ENCODE results near the gene CTNNBIP1.

The CTNNBIP1 gene

DNA sequence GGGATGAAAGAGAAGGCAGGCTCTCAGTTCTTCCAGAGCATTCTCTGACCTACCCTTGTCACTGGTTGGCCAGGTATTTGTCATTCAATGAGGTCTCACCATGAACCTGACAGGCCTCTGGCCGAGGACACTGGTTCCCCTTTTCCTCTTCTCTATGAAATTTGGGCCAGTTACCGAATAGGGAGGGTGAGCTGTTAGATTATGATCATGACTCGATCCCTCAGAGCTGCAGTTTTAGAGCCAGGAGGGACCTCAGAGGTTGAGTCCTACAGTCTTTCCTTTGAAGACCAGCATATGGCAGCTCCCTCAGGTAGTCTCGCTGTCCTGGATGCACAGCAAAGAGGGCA, 56.8 kb downstream of the CTNNBIP1 start:
- no peak for DNase-seq (ENCODE audit: low read depth)

DNA sequence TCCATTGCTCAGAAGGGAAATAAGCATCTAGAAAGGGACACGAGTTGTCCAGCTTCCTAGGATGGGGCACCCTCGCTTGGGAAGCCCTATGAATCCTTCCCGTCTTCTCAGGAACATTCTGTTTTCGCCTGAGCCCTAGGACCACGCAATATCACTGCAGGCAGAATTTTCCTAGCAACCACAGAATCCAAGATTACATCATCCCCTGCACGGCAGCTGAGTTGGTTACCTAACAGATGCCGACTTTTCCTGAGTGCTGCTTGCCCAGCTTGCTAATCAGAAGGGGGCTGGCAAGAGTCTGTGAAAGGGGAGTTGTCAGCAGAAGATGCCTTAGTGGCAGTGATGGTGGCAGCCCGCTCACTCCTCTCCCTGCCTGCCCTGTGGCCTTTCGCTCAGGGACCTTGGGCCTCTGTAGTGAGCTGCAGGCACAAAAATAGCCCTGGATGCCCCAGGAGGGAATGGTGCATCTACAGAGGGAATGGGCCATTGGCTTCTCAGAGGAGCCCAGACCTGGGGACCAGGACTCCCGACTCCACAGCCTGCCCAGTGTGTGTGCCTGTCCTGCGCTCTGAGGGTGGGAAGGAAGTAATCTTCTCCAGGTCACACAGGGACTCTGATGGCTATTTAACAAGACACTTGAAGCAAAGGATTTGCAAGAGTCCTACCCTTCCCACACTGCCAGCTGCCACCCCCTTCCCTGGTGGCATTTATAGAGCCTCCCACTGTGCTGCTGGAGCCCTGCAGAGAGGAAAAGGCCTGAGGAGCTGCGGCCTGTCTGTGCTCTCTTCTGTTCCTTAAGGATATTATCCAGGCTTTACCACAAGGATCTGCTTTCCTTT, 57.4 kb downstream of the CTNNBIP1 start:
- no peak for DNase-seq (ENCODE audit: low read depth)

DNA sequence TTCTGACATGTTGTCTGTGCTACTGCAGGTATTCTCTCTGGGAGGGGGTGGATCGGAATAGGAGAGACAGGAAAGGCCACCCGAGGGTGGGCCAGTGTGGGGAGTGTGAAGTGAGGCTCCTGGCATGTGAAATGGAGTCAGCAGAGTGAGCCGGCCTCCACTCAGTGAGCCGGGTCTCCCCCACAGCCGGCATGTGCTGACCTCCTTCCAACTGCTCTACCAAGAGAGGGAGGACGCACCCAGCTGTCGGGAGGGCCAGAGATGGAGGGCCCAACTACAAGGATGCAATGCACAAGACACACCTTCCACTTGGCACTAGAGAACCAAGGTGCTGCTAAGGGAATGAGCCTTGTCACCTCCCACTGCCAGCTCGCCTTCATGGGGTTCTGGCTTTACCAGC, 58.1 kb downstream of the CTNNBIP1 start:
- no peak for DNase-seq (ENCODE audit: low read depth)

DNA sequence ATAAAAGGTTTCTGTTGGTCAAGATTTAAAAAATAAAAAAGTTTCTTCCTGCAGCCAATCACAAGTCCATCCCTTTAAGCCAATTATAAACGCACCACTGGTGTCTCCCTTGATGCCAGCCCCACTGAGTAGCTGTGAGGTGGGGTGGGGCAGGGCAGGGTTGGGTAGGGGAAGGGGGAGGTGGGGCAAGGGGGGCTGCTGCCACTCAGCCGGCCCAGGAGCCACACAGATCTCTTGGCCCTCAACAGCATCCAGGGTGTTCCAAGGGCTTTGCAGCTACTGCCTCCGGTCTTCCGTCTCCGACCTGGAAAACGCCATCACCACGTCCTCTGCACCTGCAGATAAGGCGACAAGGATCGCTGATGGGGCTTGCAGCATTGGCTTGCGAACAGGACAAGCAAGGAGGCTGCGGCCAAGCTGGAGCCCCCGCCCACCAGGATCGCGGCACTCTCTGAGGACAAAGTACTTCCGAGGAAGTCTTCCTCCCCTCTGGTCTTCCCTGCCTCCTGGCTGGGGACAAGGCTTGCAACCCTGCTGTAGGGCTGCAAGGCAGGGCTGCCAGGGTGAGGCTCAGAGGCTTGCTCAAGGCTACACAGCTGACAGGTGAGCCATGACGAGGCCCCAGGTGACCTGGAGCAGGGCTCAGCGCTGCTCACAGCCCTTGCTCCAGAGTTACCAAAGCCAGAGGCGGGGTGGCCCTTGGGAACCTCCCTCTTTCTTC, 59.5 kb downstream of the CTNNBIP1 start:
- no peak for DNase-seq (ENCODE audit: low read depth)

DNA sequence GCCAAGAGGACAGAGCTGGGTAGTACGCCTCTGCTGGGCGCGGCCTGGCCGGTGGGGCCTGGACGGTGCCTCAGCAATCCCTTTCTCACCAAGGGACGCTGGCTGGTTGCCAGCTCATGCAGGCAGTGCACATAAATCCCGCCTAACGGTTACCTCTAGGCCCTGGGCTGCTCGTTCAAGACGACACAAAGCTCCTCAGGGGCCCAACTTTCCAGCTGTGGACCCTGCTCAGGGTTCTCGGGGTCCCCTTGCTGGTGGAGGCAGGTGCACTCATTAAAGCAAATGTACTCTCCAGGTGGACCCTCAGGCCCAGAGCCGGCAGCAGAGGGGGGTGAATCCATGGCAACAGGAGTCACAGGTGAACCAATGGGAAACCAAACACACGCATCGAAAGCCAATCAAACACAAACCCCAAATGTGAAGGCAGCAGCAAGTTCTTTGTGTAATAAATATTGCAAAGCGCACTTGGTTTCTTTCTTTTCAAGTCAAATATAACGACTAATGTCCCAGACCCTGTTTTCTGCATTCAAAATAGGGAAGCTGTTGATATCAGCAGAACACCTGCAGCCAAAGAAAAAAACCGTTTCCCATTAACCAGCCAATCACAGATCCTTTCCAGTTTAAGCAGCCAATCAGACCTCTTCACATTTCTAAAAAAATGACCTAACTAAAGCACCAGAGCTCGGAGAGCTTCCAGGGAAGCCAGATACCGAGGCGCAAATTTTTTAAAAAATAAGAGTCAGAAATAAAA, 60.2 kb downstream of the CTNNBIP1 start:
- no peak for DNase-seq (ENCODE audit: low read depth)

DNA sequence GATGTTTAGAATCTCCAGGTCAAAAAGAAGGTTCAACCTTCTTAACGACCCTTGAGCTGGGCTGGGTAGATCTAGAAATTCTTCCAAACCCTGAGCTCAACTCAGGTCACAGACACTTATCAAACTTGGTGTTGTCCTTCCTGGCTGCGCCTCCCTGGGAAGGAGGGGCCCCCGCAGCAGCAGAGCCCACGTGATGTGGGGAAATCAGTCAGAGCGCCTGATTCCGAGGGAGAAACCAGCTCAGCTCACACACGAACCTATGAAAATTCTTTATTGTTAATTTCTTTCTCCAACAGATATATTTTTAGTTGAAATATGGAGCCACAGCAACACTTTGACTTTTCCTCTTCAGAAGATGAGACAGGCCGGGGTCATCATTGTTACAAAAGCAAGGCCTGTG, 62.0 kb downstream of the CTNNBIP1 start:
- DNase-seq (ENCODE audit: low read depth), result no peak

DNA sequence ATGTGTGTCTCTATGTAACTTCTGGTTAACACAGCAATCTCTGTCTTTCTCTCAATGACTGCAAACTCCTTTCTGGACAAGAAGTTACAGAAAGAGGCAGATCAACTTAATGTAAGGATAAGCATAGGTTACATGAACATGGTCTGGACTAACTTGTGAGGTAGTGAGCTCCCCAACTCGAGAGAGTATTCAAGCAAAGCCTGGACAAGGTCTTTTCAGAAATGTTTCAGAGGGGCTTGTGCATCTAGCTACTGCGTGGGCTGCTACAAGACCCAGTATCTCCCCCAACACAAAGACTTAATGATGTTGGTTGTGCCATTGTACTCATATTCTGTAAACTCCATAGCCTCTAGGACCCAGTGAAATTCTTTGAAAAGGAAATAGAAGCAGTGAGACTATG, 62.8 kb downstream of the CTNNBIP1 start:
- DNase-seq (ENCODE audit: low read depth), result no peak

DNA sequence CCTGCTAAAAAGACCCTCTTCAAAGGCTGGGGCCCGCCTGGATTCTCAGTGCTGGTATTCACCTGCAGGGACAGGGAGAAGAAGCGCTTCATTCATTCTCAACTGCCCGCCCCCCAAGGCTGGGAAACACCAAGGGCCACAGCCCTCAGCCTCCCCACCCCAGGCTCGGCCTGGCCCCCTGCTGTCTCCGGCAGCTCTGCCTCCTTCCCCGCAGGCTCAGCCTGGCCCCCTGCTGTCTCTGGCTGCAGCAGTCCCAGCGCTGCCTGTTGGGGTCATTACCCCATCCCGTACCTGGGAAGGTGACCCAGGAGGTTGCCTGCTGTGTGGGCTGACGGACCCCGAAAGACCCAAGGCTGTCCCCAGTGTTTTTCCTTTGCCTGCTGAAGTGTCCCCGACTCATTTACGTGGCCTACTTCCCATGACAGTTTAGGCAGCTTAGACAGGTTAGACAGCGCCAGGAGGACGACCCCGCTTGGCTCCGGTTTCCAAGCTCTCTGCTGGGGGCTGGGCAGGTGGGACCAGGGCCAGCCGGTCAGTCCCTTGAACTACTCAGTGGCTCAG, 63.4 kb downstream of the CTNNBIP1 start:
- DNase-seq (ENCODE audit: low read depth), result no peak

DNA sequence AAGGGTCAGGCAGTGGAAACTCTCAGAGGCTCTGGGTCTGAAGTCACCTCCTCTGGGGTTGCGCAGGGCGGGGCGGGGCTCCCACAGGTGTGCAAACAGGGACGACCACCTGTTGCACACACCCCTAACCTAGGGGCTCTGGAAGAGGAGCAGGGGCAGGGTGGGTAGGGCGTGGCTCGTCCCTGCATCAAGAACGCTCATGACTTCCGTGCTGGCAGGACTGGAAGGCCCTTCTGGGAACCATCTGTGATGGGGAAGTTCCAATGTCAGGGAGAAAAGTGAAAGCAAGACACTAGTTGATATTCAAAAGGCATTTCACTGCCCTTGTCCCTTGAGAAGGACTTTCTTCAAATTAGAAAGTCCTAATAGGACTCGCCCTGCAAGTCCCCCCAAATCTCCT, 64.2 kb downstream of the CTNNBIP1 start:
- no peak for DNase-seq (ENCODE audit: low read depth)

DNA sequence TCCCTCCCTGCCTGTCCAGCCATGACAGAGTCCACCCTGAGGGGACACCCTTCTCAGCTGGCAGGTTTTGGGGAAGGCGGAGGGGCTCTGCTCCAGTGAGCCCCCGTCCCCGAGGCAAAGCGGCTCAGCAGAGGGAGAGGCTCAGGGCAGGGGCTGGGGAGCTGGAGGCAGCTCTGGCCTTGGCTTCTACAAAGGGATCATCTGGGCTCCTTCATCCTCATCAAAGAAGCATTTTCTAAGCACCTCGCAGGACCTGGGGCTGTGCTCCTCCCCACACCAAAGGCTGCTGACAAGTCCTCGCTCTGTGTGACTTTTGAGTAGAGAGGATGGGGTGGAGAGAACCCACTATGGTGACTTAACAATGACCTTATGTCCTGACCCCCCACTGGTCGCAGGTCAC, 65.3 kb downstream of the CTNNBIP1 start:
- DNase-seq (ENCODE audit: low read depth), result no peak

DNA sequence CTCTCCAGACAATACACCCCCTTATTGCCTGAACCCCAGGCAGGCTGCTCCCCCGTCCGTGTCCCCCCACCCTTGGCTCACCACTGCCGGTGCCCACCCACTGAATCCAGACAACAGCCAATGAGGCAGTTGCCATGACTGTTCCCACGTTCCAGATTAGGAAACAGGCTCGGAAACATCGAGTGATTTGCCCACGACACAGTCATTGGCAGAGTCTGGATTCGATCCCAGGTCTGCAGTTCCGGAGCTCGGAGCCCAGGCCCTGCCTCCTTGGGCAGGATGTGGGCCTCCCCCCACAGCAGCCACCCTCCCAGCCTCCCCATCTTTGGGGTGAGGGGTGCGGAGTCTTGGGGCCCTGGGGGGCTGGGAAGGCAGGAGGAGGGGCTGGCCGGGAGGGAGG, 66.0 kb downstream of the CTNNBIP1 start:
- DNase-seq (ENCODE audit: low read depth), result no peak

DNA sequence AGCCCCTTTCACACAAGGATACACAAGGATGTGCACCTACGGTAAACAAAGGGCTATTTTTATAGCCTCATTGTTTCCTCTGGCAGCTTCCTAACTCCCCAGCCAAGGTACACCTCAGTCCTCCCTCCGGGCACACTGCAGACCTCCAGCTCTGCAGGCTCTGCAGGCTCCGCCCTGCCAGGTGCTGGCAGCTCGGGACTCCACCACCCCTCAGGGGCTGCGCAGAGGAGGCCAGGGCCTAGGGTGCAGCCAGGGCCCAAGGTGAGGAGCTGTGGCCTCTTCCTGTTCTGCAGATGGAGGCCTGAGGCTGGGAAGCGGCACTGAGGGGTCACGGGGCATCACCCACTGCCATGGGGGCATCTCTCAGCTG, 66.5 kb downstream of the CTNNBIP1 start:
- no peak for DNase-seq (ENCODE audit: low read depth)

DNA sequence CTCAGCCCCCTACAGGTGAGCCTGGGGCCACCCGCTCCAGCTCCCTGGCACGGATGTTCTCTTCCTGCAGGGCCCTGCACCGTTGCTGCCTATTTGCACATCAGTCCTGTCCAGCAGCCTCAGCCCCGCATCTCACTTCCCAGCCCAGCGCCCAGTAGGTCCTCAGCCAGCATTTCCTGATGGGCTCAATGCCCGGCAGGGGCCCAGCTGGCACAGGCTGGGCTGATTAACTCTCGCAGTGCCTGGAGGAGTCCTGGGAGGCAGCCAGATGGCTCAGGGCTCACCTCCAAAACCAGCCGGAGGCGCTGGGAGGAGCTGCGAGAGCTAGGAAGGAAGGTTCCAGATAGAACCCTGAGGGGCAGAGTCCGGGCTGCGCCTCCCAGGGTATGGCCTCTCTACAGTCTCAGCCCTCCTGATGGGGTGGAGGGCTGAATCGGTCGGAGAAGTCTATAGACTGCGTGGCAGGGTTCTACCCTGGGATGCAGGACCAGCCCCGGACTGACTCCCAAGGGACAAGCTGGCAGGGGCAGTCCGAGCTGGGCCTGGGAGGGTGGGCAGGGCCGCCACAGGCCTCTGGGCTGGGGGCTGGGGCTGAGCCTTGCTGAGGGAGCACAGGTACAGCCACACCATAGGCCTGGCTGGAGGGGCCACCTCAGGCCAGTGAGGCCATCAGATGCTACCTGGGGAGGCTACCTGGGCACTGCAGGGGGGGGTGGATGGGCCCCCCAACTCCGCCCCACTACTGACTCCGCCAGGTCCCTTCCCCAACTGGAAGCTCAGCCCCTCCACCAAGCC, 67.1 kb downstream of the CTNNBIP1 start:
- DNase-seq (ENCODE audit: low read depth), result no peak

DNA sequence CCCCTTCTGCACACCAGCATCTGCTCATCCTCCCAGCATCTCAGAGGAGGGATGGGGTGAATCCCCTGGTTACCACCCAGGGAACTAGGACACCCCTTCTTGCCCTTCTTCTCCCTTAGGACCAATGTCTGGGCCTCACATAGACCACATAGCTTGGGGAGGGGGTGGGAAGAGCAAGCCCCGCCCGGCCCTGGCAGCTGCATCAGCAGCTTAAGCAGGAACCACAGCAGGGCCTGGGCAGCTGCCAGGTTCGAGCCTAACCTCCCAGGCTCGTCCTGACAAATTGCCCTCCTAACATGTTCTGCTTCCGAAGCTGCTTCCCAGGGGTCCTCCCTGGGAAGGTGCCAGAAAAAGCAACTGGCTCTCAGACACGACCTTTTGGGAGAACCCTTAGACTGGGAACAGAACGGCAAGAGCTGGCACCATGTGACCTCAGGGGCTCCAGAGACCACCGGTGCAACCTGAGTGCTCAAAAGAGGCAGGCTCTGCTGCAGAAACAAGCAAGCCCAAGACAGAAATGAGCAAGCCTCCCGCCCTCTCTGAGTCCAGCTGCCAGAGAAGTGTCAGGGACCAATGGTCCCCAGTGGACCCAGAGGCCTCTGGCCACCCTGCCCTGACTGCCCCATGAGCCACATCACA, 67.9 kb downstream of the CTNNBIP1 start:
- no peak for DNase-seq (ENCODE audit: low read depth)

DNA sequence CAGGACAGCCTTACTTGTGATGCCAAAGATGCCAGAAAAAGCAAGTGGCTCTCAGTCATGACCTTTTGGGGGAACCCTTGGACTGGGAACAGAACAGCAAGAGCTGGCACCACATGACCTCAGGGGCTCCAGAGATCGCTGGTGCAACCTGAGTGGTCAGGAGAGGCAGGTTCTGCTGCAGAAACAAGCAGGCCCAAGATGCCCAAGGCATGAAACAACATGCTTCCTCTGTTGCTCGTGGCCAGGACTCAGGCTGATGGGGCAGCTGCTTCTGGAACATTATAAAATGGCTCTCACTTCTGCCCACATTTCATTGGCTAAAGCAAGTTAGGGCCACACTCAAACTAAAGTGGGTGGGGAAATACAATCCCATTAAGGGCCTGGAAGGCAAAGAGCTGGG, 68.6 kb downstream of the CTNNBIP1 start:
- no peak for DNase-seq (ENCODE audit: low read depth)

DNA sequence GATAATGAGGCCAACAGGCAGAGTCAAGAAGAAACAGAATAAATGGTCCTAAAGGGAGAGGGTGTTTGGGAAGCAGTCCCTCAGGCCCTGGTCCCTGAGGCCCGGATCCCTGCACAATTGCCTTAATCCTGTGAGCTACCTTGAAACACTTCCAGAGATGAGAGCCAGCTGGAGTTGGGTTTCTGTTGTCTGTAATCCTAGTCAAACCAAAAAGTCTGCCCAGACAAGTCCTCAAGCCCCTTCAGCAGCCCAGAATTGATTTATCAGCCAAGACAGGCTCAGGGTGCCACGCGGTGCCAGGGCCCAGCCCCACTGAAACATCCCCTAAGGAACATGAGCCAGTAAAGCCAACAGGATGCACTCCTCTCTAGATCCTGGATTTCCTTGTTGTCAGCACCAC, 69.9 kb downstream of the CTNNBIP1 start:
- DNase-seq (ENCODE audit: low read depth), result no peak

DNA sequence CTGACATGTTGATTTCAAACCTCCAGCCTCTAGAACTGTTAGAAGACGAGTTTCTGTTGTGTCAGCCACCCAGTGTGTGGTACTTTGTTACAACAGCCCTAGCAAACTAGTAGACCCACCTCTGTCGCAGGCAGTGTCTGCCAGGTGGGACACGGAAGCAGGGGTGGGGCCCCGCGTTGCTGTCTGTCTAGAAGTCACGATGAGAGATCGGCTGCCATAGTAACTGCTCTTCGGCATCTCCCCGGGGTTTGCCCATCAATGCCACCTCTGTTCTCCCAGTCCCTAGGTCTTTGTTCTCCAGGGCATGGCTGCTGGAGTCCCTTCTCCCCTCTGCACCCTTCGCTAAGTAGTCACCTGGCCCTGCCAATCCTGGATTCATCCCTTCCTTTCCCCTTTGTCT, 71.1 kb downstream of the CTNNBIP1 start:
- DNase-seq (ENCODE audit: low read depth), result no peak

DNA sequence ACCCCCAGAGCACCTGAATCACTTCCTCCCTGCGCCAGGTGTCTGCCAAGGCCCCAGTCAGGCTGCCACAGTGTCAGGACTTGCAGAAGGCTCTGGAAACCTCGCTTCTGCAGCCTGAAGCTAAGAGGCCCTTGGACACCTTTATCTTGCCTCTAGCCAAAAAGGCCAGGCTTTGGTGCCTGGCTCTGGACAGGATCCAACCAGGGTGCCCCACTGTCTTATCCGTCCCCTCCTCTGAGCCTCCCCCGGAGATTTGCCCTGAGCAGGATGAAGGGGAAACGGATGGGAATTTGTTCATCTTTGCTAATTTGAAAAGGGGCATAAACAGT, 73.5 kb downstream of the CTNNBIP1 start:
- DNase-seq (ENCODE audit: low read depth), result no peak

DNA sequence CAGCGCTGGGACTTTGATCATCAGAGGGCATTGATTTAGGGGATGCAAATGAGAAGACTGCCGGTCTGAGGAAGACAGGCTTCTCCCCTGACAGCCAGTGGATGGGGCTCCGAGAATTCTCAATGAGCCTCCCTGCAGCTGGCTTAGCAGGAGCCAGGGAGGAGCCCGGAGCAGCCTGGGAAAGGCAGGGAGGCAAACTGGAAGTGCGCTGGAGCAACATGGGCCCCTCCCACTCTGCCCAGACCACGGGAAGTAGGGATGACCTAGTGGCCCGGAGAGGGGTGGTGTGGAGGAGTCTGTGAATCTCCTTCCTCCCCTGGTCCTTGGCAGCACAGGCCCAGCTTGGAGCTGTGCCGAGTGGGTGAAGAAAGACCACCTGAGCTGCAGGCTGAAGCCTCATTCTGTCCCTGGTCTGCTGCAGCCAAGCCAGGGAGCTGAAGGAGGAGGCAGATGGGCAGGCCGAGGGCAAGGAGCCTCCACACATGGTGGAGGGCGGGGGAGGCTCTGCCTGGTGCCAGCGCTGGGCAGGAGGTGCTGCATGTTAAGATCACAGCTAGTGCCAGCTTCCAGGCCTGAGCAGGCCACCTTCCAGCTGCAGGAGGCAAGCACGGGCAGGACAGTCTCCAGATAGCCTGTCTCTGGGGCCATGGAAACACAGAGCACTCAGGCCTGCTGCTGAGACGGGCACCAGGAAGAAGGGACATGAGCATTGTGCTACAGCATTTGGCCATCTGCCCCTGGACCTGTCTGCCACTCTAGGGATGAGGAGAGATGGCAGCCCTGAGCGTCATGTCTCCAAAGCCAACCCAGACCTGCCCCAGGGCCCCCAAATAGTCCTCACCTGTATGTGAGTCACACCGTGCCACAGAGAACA, 74.1 kb downstream of the CTNNBIP1 start:
- DNase-seq (ENCODE audit: low read depth), result no peak

DNA sequence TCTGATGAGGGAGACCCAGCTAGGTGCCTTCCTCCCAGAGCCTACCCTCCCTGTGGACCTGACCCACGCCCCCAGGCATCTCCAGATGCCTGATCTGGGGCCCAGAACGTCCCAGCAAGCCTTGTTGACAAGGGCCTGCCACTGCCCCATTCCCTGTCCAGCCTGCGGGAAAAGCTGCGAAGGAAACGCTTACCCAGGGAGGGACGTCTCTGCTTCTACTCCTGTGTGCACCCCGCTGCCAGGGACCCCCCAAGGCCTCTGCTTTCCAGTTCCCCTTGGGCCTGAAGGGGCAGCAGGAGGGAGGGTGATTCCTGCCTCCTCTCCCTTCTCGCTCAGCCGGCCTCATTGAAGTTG, 74.7 kb downstream of the CTNNBIP1 start:
- DNase-seq (ENCODE audit: low read depth), result no peak

DNA sequence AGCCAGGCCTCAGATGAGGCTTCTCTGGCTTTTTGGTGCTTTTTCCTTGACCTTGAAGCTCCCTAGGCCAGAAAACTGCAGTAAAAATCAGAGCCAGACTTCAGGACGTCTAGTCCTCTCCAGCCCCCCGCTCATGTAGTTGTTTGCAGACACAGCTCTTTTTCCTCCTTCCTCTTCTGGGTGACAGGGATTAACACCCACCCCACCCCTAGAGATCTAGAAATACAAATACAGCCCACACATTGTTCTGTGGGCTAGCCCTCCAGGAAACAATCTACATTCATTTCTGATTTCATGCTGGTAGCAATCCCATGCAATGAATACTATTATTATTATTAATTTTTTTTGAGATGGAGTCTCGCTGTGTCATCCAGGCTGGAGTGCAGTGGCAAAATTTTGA, 76.4 kb downstream of the CTNNBIP1 start:
- DNase-seq (ENCODE audit: low read depth), result no peak
